ENCODE data around the gene DTD2. TPM values are rescaled to one million over a fixed set of nuclear protein-coding genes. Genes with fewer than 3 reads are reported as not detected.

The DTD2 gene
- total and polyA plus RNA-seq, 2 donors from 2014 or later: 7.7 to 16.2 TPM

- Histone ChIP-seq H3K9me3 (ENCODE audit: control insufficient read depth in 2 of 3, insufficient read depth in 1 of 3, low read length in 3 of 3) (no peaks in the 10 kb centered on the region), H3K4me1 (ENCODE audit: control insufficient read depth in 2 of 3, insufficient read depth in 2 of 3, low read depth in 1 of 3, low read length in 3 of 3) (peaks cover 0 to 5% (median 0%) of the 10 kb centered on the region in 3 donors), H3K36me3 (ENCODE audit: control insufficient read depth in 2 of 3, insufficient read depth in 3 of 3, low read length in 3 of 3) (no peaks in the 10 kb centered on the region), H3K27ac (ENCODE audit: low read depth in 2 of 2, low read length in 2 of 2) (no peak overlapping the region), H3K9ac (ENCODE audit: low read length in 3 of 3) (no peak overlapping the region), H3K27me3 (ENCODE audit: control insufficient read depth, insufficient read depth, low read length) (no peaks in the 10 kb centered on the region), H3K4me3 (ENCODE audit: low read length in 3 of 3) (no peak overlapping the region)
- FAIRE-seq (no peak), DNase-seq (no peak)
- TF ChIP-seq CTCF (IDR thresholded peaks at IDR 0.05; ENCODE audit: borderline replicate concordance, extremely low read depth, insufficient read depth): no peak
- intact Hi-C loops (cut with DNase I): no loop called here
Observed at GRCh38 chr14:31410048-31410650, 47.2 kb downstream of the DTD2 start.

- FAIRE-seq: no peak
- no peak for DNase-seq
- peaks cover 0 to 5% (median 0%) of the 10 kb centered on the region in 3 donors for H3K4me1 ChIP-seq (ENCODE audit: control insufficient read depth in 2 of 3, insufficient read depth in 2 of 3, low read depth in 1 of 3, low read length in 3 of 3)
- H3K36me3 ChIP-seq (ENCODE audit: control insufficient read depth in 2 of 3, insufficient read depth in 3 of 3, low read length in 3 of 3): no peaks in the 10 kb centered on the region
- intact Hi-C loops (cut with DNase I): no loop called here
- H3K4me3 ChIP-seq (ENCODE audit: low read length in 3 of 3): no peak overlapping the region
- no peaks in the 10 kb centered on the region for H3K9me3 ChIP-seq (ENCODE audit: control insufficient read depth in 2 of 3, insufficient read depth in 1 of 3, low read length in 3 of 3)
- no peak overlapping the region for H3K27ac ChIP-seq (ENCODE audit: low read depth in 2 of 2, low read length in 2 of 2)
- no peak overlapping the region for H3K9ac ChIP-seq (ENCODE audit: low read length in 3 of 3)
- H3K27me3 ChIP-seq (ENCODE audit: control insufficient read depth, insufficient read depth, low read length): no peaks in the 10 kb centered on the region
- no peak for TF ChIP-seq CTCF (IDR thresholded peaks at IDR 0.05; ENCODE audit: borderline replicate concordance, extremely low read depth, insufficient read depth)
Observed at GRCh38 chr14:31408421-31408820, 48.9 kb downstream of the DTD2 start.

GRCh38 chr14:31405599-31406232, 51.6 kb downstream of the DTD2 start:
- Histone ChIP-seq H3K4me3 (ENCODE audit: low read length in 3 of 3) (no peak overlapping the region), H3K27ac (ENCODE audit: low read depth in 2 of 2, low read length in 2 of 2) (no peak overlapping the region), H3K27me3 (ENCODE audit: control insufficient read depth, insufficient read depth, low read length) (no peaks in the 10 kb centered on the region), H3K4me1 (ENCODE audit: control insufficient read depth in 2 of 3, insufficient read depth in 2 of 3, low read depth in 1 of 3, low read length in 3 of 3) (no peaks in the 10 kb centered on the region), H3K9me3 (ENCODE audit: control insufficient read depth in 2 of 3, insufficient read depth in 1 of 3, low read length in 3 of 3) (no peaks in the 10 kb centered on the region), H3K36me3 (ENCODE audit: control insufficient read depth in 2 of 3, insufficient read depth in 3 of 3, low read length in 3 of 3) (no peaks in the 10 kb centered on the region), H3K9ac (ENCODE audit: low read length in 3 of 3) (no peak overlapping the region)
- DNase-seq (no peak), FAIRE-seq (no peak)
- intact Hi-C loops (cut with DNase I): no loop called here
- no peak for TF ChIP-seq CTCF (IDR thresholded peaks at IDR 0.05; ENCODE audit: borderline replicate concordance, extremely low read depth, insufficient read depth)
